ENCODE measurements around the gene CSNK2A3.

DNA sequence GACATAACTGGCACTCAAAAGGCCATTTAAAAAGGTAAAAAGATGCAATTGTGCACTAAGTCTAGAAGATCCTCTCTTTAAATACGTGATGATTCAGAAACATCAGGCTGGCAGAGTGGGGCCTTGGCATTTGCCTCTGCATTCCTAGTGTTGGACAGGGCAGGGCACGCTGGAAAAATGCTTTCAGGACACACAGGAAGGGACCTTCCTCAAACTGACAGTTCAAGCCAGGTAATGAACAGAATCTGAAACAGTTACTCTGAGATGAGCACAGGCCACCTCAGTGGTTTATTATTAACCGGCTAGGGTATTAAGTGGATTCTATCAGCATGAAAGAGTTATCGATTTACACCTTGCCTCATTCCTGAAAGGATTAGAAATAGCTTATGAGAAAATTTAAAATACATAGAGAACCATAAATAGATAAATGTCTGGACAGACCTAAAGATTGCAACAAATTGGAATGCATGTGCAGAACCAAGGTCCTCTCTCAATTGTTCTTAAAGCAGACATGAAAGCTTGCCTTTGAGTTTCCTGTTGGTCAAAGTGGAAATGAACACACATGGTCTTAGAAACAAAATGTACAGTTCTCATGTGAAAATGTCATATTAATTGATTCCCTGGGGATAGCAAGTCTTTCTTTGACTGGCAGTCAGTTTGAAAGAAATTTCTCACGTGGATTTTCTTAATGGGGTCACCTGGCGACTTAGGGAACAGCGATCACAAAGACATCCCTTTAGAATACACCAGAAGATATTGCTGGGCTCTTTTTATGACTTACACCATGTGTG is 21.5 kb upstream of the CSNK2A3 start:
- TF ChIP-seq, protein P1, sequence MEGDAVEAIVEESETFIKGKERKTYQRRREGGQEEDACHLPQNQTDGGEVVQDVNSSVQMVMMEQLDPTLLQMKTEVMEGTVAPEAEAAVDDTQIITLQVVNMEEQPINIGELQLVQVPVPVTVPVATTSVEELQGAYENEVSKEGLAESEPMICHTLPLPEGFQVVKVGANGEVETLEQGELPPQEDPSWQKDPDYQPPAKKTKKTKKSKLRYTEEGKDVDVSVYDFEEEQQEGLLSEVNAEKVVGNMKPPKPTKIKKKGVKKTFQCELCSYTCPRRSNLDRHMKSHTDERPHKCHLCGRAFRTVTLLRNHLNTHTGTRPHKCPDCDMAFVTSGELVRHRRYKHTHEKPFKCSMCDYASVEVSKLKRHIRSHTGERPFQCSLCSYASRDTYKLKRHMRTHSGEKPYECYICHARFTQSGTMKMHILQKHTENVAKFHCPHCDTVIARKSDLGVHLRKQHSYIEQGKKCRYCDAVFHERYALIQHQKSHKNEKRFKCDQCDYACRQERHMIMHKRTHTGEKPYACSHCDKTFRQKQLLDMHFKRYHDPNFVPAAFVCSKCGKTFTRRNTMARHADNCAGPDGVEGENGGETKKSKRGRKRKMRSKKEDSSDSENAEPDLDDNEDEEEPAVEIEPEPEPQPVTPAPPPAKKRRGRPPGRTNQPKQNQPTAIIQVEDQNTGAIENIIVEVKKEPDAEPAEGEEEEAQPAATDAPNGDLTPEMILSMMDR (IDR thresholded peaks at IDR 0.05), result no peak
- no peak for TF ChIP-seq POLR2A (IDR thresholded peaks at IDR 0.05)
- TF ChIP-seq EP300 (IDR thresholded peaks at IDR 0.05), result no peak

Data from ovary (tissue), 3 donors.